GM12878 (cell line): ENCODE results near the gene H2BK1. TPM values are rescaled to one million over a fixed set of nuclear protein-coding genes. Genes with fewer than 3 reads are reported as not detected.

Source experiments
- ATAC-seq: fragments of 200-7000 bp; cut with Tn5 transposase; 3 replicates; pipeline ENCODE4 v1.9.1; 2020; ENCODE audit warnings: mild to moderate bottlenecking, moderate library complexity
- BruUV-seq: library from RNA; stranded (reverse); fragments of 400-500 nt; replicated peaks from 2 replicates; lab custom pipeline; 2021; lab: Mats Ljungman, UMichigan
- CTCF ChIA-PET: fragments of 300-600 bp; sonication (Branson Sonifier 250); formaldehyde crosslinking; extraction: SDS; loops from one replicate; lab custom pipeline; 2021; ENCODE audit warnings: inconsistent platforms; lab: Yijun Ruan, JAX
- POLR2A ChIA-PET: fragments of 350-600 bp; formaldehyde crosslinking; extraction: SDS; loops from one replicate; lab custom pipeline; 2021; ENCODE audit warnings: inconsistent platforms; lab: Charles Lee
- RAD21 ChIA-PET: fragments of 300-600 bp; sonication (Branson Sonifier 250); formaldehyde crosslinking; loops from one replicate; lab custom pipeline; 2023; ENCODE audit warnings: antibody characterized with exemption; ENCODE audit not compliant: unreplicated experiment; lab: Charles Lee
- SMC1A ChIA-PET: fragments of 300-600 bp; sonication (Branson Sonifier 250); formaldehyde crosslinking; loops from one replicate; lab custom pipeline; 2023; ENCODE audit not compliant: unreplicated experiment, uncharacterized antibody; lab: Charles Lee
- DNase-seq: peaks from one replicate; pipeline ENCODE4 v3.0.0-alpha.2; 2011; ENCODE audit warnings: low read depth, low spot score
- FAIRE-seq: peaks from 3 replicates; lab custom pipeline; 2011; peaks lifted over from hg19 to GRCh38; lab: Jason Lieb, UNC
- H2AFZ ChIP-seq: 2 replicates; pipeline ENCODE4 v1.6.0; 2011; ENCODE audit warnings: low read depth, low read length, control low read depth; ENCODE audit not compliant: control insufficient read depth
- H3K27ac ChIP-seq: 2 replicates; pipeline ENCODE4 v1.5.1; 2011; ENCODE audit warnings: control low read depth; ENCODE audit not compliant: control insufficient read depth, insufficient read depth
- H3K27me3 ChIP-seq, 2 experiments: replicated peaks in 1 of 2; 2 replicates each; pipeline versions ENCODE4 v1.6.0 to v1.6.1; 2011; ENCODE audit warnings: low read length in 1 of 2; ENCODE audit not compliant: control insufficient read depth in 2 of 2, insufficient read depth in 2 of 2
- H3K36me3 ChIP-seq, 2 experiments: 2 replicates each; pipeline ENCODE4 v1.5.1; 2011; ENCODE audit warnings: low read length in 1 of 2; ENCODE audit not compliant: control insufficient read depth in 2 of 2, insufficient read depth in 2 of 2
- H3K4me1 ChIP-seq: 2 replicates; pipeline ENCODE4 v1.6.1; 2011; ENCODE audit warnings: mild to moderate bottlenecking, low read length, moderate library complexity, mixed read lengths; ENCODE audit not compliant: control insufficient read depth, insufficient read depth
- H3K4me2 ChIP-seq: 2 replicates; pipeline ENCODE4 v1.6.0; 2011; ENCODE audit warnings: control low read depth; ENCODE audit not compliant: control insufficient read depth, insufficient read depth
- H3K4me3 ChIP-seq: fragments of 200-600 bp; sonication (generic); 2 replicates; pipeline ENCODE4 v1.5.1; 2016
- H3K79me2 ChIP-seq: 2 replicates; pipeline ENCODE4 v1.6.0; 2011; ENCODE audit warnings: low read length; ENCODE audit not compliant: control insufficient read depth, insufficient read depth
- H3K9ac ChIP-seq: 2 replicates; pipeline ENCODE4 v1.8.0; 2011; ENCODE audit warnings: low read length, control low read depth, mixed read lengths; ENCODE audit not compliant: control insufficient read depth, insufficient read depth
- H3K9me3 ChIP-seq: replicated peaks from 3 replicates; pipeline ENCODE4 v1.5.1; 2011; ENCODE audit warnings: mild to moderate bottlenecking, low read length; ENCODE audit not compliant: control insufficient read depth, insufficient read depth
- H4K20me1 ChIP-seq: 2 replicates; pipeline ENCODE4 v1.6.0; 2011; ENCODE audit not compliant: control insufficient read depth, insufficient read depth
- BRCA1 ChIP-seq: IDR thresholded peaks from 2 replicates; pipeline ENCODE4 v1.6.1; 2011; ENCODE audit warnings: low read depth, low read length, improper control_type of control experiment
- ELK1 ChIP-seq: IDR thresholded peaks from 2 replicates; pipeline ENCODE4 v1.6.1; 2012; ENCODE audit warnings: low read depth, low read length, improper control_type of control experiment
- ESRRA ChIP-seq: IDR thresholded peaks from 2 replicates; pipeline ENCODE4 v1.6.1; 2012; ENCODE audit warnings: mild to moderate bottlenecking, low read length, improper control_type of control experiment
- FOXK2 ChIP-seq: fragments of 450-650 bp; IDR thresholded peaks from 2 replicates; pipeline ENCODE4 v1.6.1; 2017; ENCODE audit warnings: mild to moderate bottlenecking, moderate library complexity
- HDAC6 ChIP-seq: fragments of 200-600 bp; sonication (generic); IDR thresholded peaks from one replicate; pipeline ENCODE4 v1.8.0; 2017; ENCODE audit warnings: antibody characterized with exemption; ENCODE audit not compliant: unreplicated experiment
- IRF4 ChIP-seq: IDR thresholded peaks from 2 replicates; pipeline ENCODE4 v1.6.1; 2011; ENCODE audit warnings: low read depth, low read length
- JUNB ChIP-seq: IDR thresholded peaks from 2 replicates; pipeline ENCODE4 v1.6.1; 2016; ENCODE audit warnings: antibody characterized with exemption, mild to moderate bottlenecking
- MYC ChIP-seq: IDR thresholded peaks from 2 replicates; pipeline ENCODE4 v1.6.1; 2011; ENCODE audit warnings: mild to moderate bottlenecking, low read length, moderate library complexity, inconsistent platforms; ENCODE audit not compliant: insufficient read depth, insufficient replicate concordance, insufficient read length, severe bottlenecking
- NBN ChIP-seq: fragments of 450-650 bp; IDR thresholded peaks from 2 replicates; pipeline ENCODE4 v1.6.1; 2016
- NR2C2 ChIP-seq: IDR thresholded peaks from 2 replicates; pipeline ENCODE4 v1.6.1; 2011; ENCODE audit warnings: borderline replicate concordance, low read depth; ENCODE audit not compliant: control insufficient read depth, insufficient read length
- SMARCA5 ChIP-seq: fragments of 450-650 bp; IDR thresholded peaks from 2 replicates; pipeline ENCODE4 v1.6.1; 2017; ENCODE audit warnings: mild to moderate bottlenecking
- SP1 ChIP-seq: IDR thresholded peaks from one replicate; pipeline ENCODE4 v1.6.1; 2011; ENCODE audit warnings: low read depth, low read length
- STAT3 ChIP-seq: IDR thresholded peaks from 2 replicates; pipeline ENCODE4 v1.6.1; 2011; ENCODE audit warnings: low read depth, low read length, improper control_type of control experiment
- SUPT20H ChIP-seq: IDR thresholded peaks from 2 replicates; pipeline ENCODE4 v1.6.1; 2011; ENCODE audit warnings: low read depth, mild to moderate bottlenecking, low read length, moderate library complexity, borderline replicate concordance; ENCODE audit not compliant: control insufficient read depth
- TBL1XR1 ChIP-seq: IDR thresholded peaks from 2 replicates; pipeline ENCODE4 v1.6.1; 2012; ENCODE audit warnings: low read depth, low read length, improper control_type of control experiment
- ZNF24 ChIP-seq: fragments of 450-650 bp; IDR thresholded peaks from 2 replicates; pipeline ENCODE4 v1.6.1; 2017; ENCODE audit warnings: antibody characterized with exemption, mild to moderate bottlenecking
- WGBS: methylation state at CpG from one replicate; pipeline ENCODE4 v1.1.6; 2016; ENCODE audit warnings: low lambda C conversion rate; ENCODE audit not compliant: insufficient replicate concordance, insufficient coverage; ENCODE audit errors: missing lambda C conversion rate; 5-methylcytosine and 5-hydroxymethylcytosine counted together
- in situ Hi-C: fragments of 300-500 bp; cut with MboI; formaldehyde crosslinking; loops from 9 replicates; pipeline ENCODE4 v1.14.3; 2018; ENCODE audit warnings: mixed read lengths
- intact Hi-C: fragments of 100-400 bp; cut with micrococcal nuclease; formaldehyde crosslinking; loops from one replicate; pipeline ENCODE4 v1.14.2; 2022; ENCODE audit not compliant: unreplicated experiment
- polyA plus RNA-seq, 11 experiments: library from polyadenylated mRNA; depleted of rRNA in 4 of 11; unstranded in 6 of 11; stranded (reverse) in 5 of 11; fragments of >200 nt; fragmentation: Nextera tagmentation in 4 of 11; fragmentation: Illumina TruSeq in 1 of 11; extraction: Ambion mirVana in 4 of 11; extraction: Trizol in 1 of 11; gene quantifications; 1 replicate in 1 of 11; 2 replicates in 10 of 11; pipeline versions ENCODE4 v1.2.1 to v1.2.3, GENCODE V29; 2011 to 2016; ENCODE audit warnings: inconsistent platforms in 2 of 11, missing spikeins in 2 of 11, low read depth in 1 of 11
- total RNA-seq, 4 experiments: library from RNA; depleted of rRNA in 3 of 4; stranded (reverse); fragments of >200 nt in 3 of 4; fragmentation: Illumina TruSeq in 1 of 4; extraction: Trizol in 1 of 4; gene quantifications; 2 replicates each; pipeline versions ENCODE4 v1.2.1 to v1.2.3, GENCODE V29; 2013 to 2021
- TF ChIP-seq, protein P1 (sequence below): fragments of 450-650 bp; formaldehyde crosslinking; IDR thresholded peaks from 2 replicates; pipeline ENCODE4 v1.5.0; 2022; ENCODE audit warnings: mild to moderate bottlenecking, missing genetic modification characterization

H2BK1 gene
- total and polyA plus RNA-seq, 10 of the 15 experiments (the other 5 are each of a cell fraction or from before 2014, with no cell fraction given), result 0.54 TPM; not detected in 9

DNA sequence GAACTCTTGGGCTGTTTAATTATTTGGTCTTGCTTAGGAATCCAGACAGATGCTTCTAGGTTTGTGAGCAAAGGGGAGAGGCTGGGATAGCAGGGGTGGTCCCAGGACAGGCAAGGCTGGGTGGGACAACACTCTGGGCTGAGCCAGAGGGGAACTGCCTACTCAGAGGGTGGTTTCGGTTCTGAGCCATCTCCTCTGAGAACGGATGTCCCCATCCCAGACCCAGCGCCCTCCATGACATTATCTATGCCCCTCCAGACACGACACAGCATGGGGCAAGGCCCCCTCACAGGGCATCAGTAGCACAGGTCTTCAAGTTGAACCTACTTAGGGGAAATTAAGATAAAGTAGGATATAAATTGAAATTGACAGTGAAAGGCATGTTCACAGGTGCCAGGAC lies 30.3 kb downstream of the H2BK1 start (continued):
- TF ChIP-seq, protein P1, sequence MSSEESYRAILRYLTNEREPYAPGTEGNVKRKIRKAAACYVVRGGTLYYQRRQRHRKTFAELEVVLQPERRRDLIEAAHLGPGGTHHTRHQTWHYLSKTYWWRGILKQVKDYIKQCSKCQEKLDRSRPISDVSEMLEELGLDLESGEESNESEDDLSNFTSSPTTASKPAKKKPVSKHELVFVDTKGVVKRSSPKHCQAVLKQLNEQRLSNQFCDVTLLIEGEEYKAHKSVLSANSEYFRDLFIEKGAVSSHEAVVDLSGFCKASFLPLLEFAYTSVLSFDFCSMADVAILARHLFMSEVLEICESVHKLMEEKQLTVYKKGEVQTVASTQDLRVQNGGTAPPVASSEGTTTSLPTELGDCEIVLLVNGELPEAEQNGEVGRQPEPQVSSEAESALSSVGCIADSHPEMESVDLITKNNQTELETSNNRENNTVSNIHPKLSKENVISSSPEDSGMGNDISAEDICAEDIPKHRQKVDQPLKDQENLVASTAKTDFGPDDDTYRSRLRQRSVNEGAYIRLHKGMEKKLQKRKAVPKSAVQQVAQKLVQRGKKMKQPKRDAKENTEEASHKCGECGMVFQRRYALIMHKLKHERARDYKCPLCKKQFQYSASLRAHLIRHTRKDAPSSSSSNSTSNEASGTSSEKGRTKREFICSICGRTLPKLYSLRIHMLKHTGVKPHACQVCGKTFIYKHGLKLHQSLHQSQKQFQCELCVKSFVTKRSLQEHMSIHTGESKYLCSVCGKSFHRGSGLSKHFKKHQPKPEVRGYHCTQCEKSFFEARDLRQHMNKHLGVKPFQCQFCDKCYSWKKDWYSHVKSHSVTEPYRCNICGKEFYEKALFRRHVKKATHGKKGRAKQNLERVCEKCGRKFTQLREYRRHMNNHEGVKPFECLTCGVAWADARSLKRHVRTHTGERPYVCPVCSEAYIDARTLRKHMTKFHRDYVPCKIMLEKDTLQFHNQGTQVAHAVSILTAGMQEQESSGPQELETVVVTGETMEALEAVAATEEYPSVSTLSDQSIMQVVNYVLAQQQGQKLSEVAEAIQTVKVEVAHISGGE (CRISPR knock-in tag), result no peak
- no peak for TF ChIP-seq JUNB
- TF ChIP-seq STAT3, result no peak
- no peak for TF ChIP-seq NR2C2
- no peak for TF ChIP-seq IRF4
- no peak for TF ChIP-seq TBL1XR1
- TF ChIP-seq ESRRA, result no peak
- no peak for TF ChIP-seq HDAC6
- no peak for TF ChIP-seq FOXK2

DNA sequence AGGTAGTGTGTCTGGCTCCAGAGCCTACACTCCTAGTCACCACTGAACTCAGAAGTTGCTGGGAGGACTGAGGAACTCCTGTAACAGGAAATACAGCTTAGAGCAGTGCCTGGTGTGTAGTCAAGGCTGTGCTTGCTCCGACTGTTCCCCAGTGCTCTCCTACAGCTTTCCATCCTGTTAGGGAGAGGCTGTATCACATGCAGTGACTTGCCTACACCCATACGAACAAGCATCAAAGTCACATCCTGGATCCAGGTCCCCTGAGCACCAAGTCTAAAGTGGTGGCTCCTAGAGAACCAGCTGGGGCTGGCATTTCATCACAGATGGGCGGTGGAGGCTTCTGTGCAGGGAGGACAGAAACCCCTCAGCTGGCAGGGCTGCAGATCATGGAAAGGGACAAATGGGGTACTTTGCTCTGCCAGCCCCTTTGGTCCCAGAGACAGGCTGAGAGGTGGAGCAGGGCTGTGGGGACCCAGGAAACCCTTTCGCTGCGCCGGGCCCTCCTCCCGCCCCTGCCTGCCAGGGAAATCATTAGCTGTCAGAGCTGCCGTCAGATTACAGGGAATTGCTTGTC lies 30.9 kb downstream of the H2BK1 start:
- intact Hi-C loops, result no loop called here
- no peak for FAIRE-seq

More for the DNA sequence above, 30.9 kb downstream of the H2BK1 start:
- Histone ChIP-seq H3K9ac (no peak overlapping the region), H3K4me3 (no peak overlapping the region), H3K79me2 (no peaks in the 10 kb centered on the region), H3K27ac (no peak overlapping the region), H3K27me3 (peaks cover 0 to 4% of the 10 kb centered on the region in 2 experiments; a peak in 3 of 4 replicates), H3K9me3 (no peaks in the 10 kb centered on the region)
- ChIA-PET RAD21 (no interaction called here), POLR2A (no interaction called here)
- in situ Hi-C loops, result no loop called here
- DNase-seq, result no peak
- TF ChIP-seq SUPT20H (no peak), BRCA1 (no peak), NBN (no peak), SP1 (no peak), SMARCA5 (no peak), ELK1 (no peak), JUNB (no peak), MYC (no peak), IRF4 (no peak), ZNF24 (no peak)
- TF ChIP-seq, all 136 proteins: peak for 0
- Histone ChIP-seq H3K4me1 (no peaks in the 10 kb centered on the region), H4K20me1 (no peaks in the 10 kb centered on the region), H2AFZ (no peak overlapping the region), H3K4me2 (no peak overlapping the region), H3K36me3 (no peaks in the 10 kb centered on the region)
- 42% methylated on average over 8 of the region's 8 CpGs for WGBS
- ChIA-PET SMC1A (interaction anchor here (0.8 kb wide), 1 partner anchor 10 kb away, joined by 3 read pairs; no protein-coding TSS in a partner anchor), CTCF (interaction anchor here (1.7 kb wide), 1 partner anchor 13 kb away, joined by 5 read pairs; no protein-coding TSS in a partner anchor)
- BruUV-seq, result no TSS peak
- no peak for ATAC-seq
